RWPE2 (cell line): ENCODE data around the gene TOMM22.

ENCODE experiments used
- ATAC-seq: fragments of 200-7000 bp; cut with Tn5 transposase; 3 replicates; pipeline ENCODE4 v1.9.1; 2021; ENCODE audit warnings: low read depth
- DNase-seq: peaks from one replicate; pipeline ENCODE4 v3.0.0-alpha.2; 2020; ENCODE audit warnings: low spot score
- H3K27ac ChIP-seq: fragments of 450-650 bp; 2 replicates; pipeline ENCODE4 v1.5.1; 2017; ENCODE audit warnings: mild to moderate bottlenecking; ENCODE audit not compliant: poor library complexity, severe bottlenecking
- H3K27me3 ChIP-seq: fragments of 250-450 bp; sonication (Bioruptor Pico); 2 replicates; pipeline ENCODE4 v1.5.1; 2021; ENCODE audit warnings: mild to moderate bottlenecking, moderate library complexity; ENCODE audit not compliant: insufficient read depth, poor library complexity, severe bottlenecking
- H3K36me3 ChIP-seq: fragments of 250-450 bp; sonication (Bioruptor Pico); 2 replicates; pipeline ENCODE4 v1.5.1; 2020; ENCODE audit warnings: low read depth, mild to moderate bottlenecking, moderate library complexity
- H3K4me1 ChIP-seq: fragments of 250-450 bp; sonication (Bioruptor Pico); 2 replicates; pipeline ENCODE4 v1.5.1; 2021; ENCODE audit warnings: mild to moderate bottlenecking, moderate library complexity; ENCODE audit not compliant: insufficient read depth, poor library complexity, severe bottlenecking
- H3K4me3 ChIP-seq: fragments of 250-450 bp; sonication (Bioruptor Pico); 2 replicates; pipeline ENCODE4 v1.5.1; 2021; ENCODE audit warnings: mild to moderate bottlenecking, moderate library complexity; ENCODE audit not compliant: severe bottlenecking
- H3K9me3 ChIP-seq: fragments of 250-450 bp; sonication (Bioruptor Pico); 2 replicates; pipeline ENCODE4 v1.5.1; 2021; ENCODE audit warnings: mild to moderate bottlenecking, moderate library complexity; ENCODE audit not compliant: severe bottlenecking
- CTCF ChIP-seq: fragments of 450-650 bp; IDR thresholded peaks from one replicate; pipeline ENCODE4 v1.5.1; 2017; ENCODE audit warnings: mild to moderate bottlenecking, moderate library complexity; ENCODE audit not compliant: poor library complexity, severe bottlenecking

TOMM22 gene

GRCh38 chr22:38724176-38724575, 42.4 kb downstream of the TOMM22 start:
- Histone ChIP-seq H3K4me1 (no peaks in the 10 kb centered on the region), H3K27me3 (no peaks in the 10 kb centered on the region), H3K27ac (no peak overlapping the region), H3K36me3 (peaks cover 96% of the 10 kb centered on the region), H3K4me3 (no peak overlapping the region), H3K9me3 (no peaks in the 10 kb centered on the region)
- no peak for ATAC-seq
- no peak for DNase-seq
- no peak for TF ChIP-seq CTCF

GRCh38 chr22:38724926-38725571, 43.3 kb downstream of the TOMM22 start:
- DNase-seq (no peak), ATAC-seq (peak; percentile 35; the same call in 1 of the 3 replicates)
- Histone ChIP-seq H3K4me1 (no peaks in the 10 kb centered on the region), H3K4me3 (no peak overlapping the region), H3K36me3 (peaks cover 97% of the 10 kb centered on the region), H3K27me3 (no peaks in the 10 kb centered on the region), H3K27ac (no peak overlapping the region), H3K9me3 (no peaks in the 10 kb centered on the region)
- peak; percentile 47 for TF ChIP-seq CTCF

GRCh38 chr22:38725900-38726655, 44.3 kb downstream of the TOMM22 start:
- H3K4me3 ChIP-seq = no peak overlapping the region
- no peak for ATAC-seq
- H3K9me3 ChIP-seq = no peaks in the 10 kb centered on the region
- H3K27ac ChIP-seq = no peak overlapping the region
- no peaks in the 10 kb centered on the region for H3K4me1 ChIP-seq
- peaks cover 97% of the 10 kb centered on the region for H3K36me3 ChIP-seq
- no peak for DNase-seq
- no peaks in the 10 kb centered on the region for H3K27me3 ChIP-seq
- TF ChIP-seq CTCF = no peak

- Histone ChIP-seq H3K36me3 (peaks cover 91% of the 10 kb centered on the region), H3K27me3 (no peaks in the 10 kb centered on the region), H3K27ac (no peak overlapping the region), H3K4me3 (no peak overlapping the region), H3K4me1 (no peaks in the 10 kb centered on the region), H3K9me3 (no peaks in the 10 kb centered on the region)
- TF ChIP-seq CTCF = no peak
- DNase-seq = no peak
- ATAC-seq = no peak
Measured at GRCh38 chr22:38727123-38727522, 45.4 kb downstream of the TOMM22 start.
